ENCODE data around the gene TMEM131. TPM values are rescaled to one million over a fixed set of nuclear protein-coding genes. Genes with fewer than 3 reads are reported as not detected.

The TMEM131 gene
- total RNA-seq, 2 experiments from 2014 or later, result 17.4 to 32.3 TPM

- peaks cover 25% of the 10 kb centered on the region; the same call in 1 of the 2 replicates for H3K9me3 ChIP-seq (ENCODE audit: low read length)
- intact Hi-C loops (cut with micrococcal nuclease; ENCODE audit: unreplicated experiment), result no loop called here
- H3K4me3 ChIP-seq (ENCODE audit: low read depth, low read length, poor library complexity, severe bottlenecking), result no peak overlapping the region
- ChIA-PET CTCF (ENCODE audit: unreplicated experiment) (no interaction called here), POLR2A (no interaction called here)
- H3K27ac ChIP-seq (ENCODE audit: low read depth, low read length, poor library complexity, severe bottlenecking), result no peak overlapping the region
- DNase-seq (ENCODE audit: low spot score), result no peak
- H3K4me1 ChIP-seq (ENCODE audit: insufficient read depth, low read length, poor library complexity, severe bottlenecking), result peaks cover 16% of the 10 kb centered on the region
- H2AFZ ChIP-seq (ENCODE audit: low read length), result no peak overlapping the region
- H3K79me2 ChIP-seq (ENCODE audit: insufficient read depth, low read depth, low read length), result peaks cover 61% of the 10 kb centered on the region
- no peaks in the 10 kb centered on the region for H3K9me2 ChIP-seq (ENCODE audit: insufficient read depth, low read length)
- 0 out of 2 replicates have a peak, but pooled peaks cover 3% of the 10 kb centered on the region for H4K20me1 ChIP-seq (ENCODE audit: insufficient read depth, low read length)
- BruUV-seq (replicated peaks), result no TSS peak
- no peak overlapping the region for H3K4me2 ChIP-seq (ENCODE audit: low read length)
- H3K36me3 ChIP-seq (ENCODE audit: insufficient read depth, low read length), result peaks cover 13% of the 10 kb centered on the region
- no peak for TF ChIP-seq CTCF (conservative IDR thresholded peaks at IDR 0.05; ENCODE audit: low read length)
- TF ChIP-seq EZH2phosphoT487 (IDR thresholded peaks at IDR 0.05; ENCODE audit: borderline replicate concordance, low read depth, low read length), result no peak
Observed at GRCh38 chr2:97970293-97971060, 25.3 kb downstream of the TMEM131 start.

DNA sequence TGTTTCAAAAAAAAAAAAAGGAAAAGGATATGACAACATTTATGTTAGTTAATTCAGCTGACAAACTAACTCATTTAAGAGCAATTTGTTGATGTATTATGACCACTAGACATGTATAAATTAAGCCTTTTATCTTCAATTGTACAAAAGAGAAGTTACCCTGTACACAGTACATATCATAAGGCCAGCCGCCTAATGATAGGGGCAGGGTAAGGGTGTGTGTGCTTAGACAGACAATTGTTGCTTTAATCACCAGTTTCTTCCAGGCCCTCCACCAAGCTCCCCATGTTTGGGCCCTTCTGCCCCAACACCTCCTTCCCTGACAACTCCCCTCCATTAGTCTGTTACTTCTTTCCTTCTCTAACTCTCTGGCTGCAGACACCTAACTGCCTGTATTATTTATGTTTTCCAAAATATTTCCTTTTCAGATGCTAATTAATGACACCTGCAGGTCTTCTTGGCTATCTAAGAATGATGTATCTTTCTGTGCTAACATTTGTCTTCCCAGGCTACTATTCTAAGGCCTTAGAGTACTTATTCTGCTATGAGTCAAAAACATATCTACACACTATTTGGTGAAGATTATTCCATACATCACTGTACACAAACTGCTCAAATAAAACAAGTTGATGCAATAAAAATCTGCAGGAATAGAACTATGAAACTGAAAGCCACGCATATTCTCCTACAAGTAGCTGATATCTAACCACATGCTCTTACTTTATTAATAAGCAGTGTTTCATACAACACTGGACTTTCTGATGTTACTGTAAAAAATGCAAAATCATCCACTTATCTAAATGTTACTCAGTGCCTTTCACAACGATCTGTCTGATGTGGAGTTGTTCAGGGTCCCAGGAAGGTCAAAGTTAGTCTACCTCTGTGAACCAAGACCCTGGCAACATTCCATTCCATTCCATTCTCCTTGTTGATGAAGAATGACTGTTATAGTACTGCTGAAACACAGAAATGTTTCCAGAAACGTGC is 26.4 kb downstream of the TMEM131 start:
- H3K27ac ChIP-seq (ENCODE audit: low read depth, low read length, poor library complexity, severe bottlenecking), result no peak overlapping the region
- TF ChIP-seq EZH2phosphoT487 (IDR thresholded peaks at IDR 0.05; ENCODE audit: borderline replicate concordance, low read depth, low read length) (no peak), CTCF (conservative IDR thresholded peaks at IDR 0.05; ENCODE audit: low read length) (no peak)
- H3K4me2 ChIP-seq (ENCODE audit: low read length), result no peak overlapping the region
- no peak overlapping the region for H3K4me3 ChIP-seq (ENCODE audit: low read depth, low read length, poor library complexity, severe bottlenecking)
- peaks cover 16% of the 10 kb centered on the region for H3K4me1 ChIP-seq (ENCODE audit: insufficient read depth, low read length, poor library complexity, severe bottlenecking)
- H2AFZ ChIP-seq (ENCODE audit: low read length), result no peak overlapping the region
- 0 out of 2 replicates have a peak, but pooled peaks cover 3% of the 10 kb centered on the region for H4K20me1 ChIP-seq (ENCODE audit: insufficient read depth, low read length)
- H3K36me3 ChIP-seq (ENCODE audit: insufficient read depth, low read length), result peaks cover 13% of the 10 kb centered on the region
- intact Hi-C loops (cut with micrococcal nuclease; ENCODE audit: unreplicated experiment), result no loop called here
- peaks cover 14% of the 10 kb centered on the region; the same call in 1 of the 2 replicates for H3K9me3 ChIP-seq (ENCODE audit: low read length)
- no peaks in the 10 kb centered on the region for H3K9me2 ChIP-seq (ENCODE audit: insufficient read depth, low read length)
- ChIA-PET CTCF (ENCODE audit: unreplicated experiment) (no interaction called here), POLR2A (interaction anchor here (0.6 to 0.7 kb wide), 2 partner anchors 10 kb away, joined by 3 to 4 read pairs; no protein-coding TSS in a partner anchor)
- peaks cover 52% of the 10 kb centered on the region for H3K79me2 ChIP-seq (ENCODE audit: insufficient read depth, low read depth, low read length)
- DNase-seq (ENCODE audit: low spot score), result no peak
- BruUV-seq (replicated peaks), result no TSS peak
